UCSD-AML1 (cell line): ENCODE data around the gene ESYT1.

Experiments
- DNase-seq: peaks from one replicate; lab custom pipeline; 2025; ENCODE audit not compliant: unreplicated experiment; lab: John Stamatoyannopoulos, UW

Gene ESYT1

DNA sequence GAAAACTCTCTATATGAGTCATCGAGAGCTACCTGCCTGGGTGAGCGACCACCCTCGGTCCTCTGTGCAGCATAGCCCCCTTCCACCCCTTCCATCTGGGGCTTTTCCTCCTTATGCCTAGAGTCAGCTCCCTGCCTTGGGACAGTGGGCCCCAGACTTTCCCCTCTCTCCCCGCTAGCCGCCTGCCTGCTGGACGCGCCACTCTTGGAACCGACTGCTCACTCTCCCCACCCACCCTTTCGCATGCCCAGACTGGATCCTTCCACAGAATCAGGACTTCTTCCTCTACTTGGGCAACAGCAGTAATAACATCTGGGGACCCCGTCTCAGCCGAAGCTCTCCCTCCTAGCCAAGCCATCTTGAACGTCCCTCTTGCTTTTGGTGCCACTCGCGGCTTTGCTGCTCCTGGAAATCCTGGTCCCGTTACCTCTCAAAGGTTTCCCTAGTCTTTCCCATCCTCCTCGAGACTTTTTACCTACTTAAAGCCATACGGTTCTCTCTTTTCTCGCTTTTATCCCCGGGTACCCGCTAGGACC is 671 bp downstream of the ESYT1 start:
- peak; percentile 55 for DNase-seq

DNA sequence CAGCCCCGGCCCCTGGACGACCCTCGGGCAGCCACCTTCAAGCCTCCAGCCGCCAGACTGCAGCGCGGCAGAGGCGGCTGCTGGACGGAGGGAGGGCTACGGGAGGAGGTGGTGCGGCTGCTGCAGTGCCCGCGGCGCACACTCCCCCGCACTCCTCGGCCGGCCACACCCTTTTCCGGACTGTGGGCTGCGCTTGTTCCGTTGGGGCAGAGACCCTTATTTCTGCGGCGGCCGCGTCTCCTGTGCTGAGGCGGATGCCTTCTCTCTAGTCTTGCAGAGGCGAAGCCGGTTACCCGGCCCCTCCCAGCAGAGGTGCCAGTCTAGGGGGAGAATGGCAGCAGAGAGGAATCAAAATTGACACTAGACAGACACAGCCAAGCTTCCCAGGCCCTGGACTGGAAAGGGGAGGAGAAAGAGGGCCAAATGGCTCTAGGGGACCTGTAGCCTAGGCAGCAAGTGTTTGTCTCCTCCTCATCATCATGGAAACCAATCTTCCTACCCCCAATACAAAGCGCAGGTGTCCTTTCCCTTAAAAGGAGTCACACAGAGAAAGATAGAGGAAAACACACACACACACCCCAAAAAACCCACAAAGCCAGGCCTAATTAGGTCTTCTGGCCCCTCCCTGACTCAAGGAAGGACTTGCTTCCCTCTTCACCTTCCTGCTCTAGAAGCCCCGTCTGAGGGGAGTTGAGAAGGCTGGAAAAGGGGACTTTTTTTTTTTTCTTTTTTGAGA is 1.3 kb downstream of the ESYT1 start:
- DNase-seq = peak; percentile 91

DNA sequence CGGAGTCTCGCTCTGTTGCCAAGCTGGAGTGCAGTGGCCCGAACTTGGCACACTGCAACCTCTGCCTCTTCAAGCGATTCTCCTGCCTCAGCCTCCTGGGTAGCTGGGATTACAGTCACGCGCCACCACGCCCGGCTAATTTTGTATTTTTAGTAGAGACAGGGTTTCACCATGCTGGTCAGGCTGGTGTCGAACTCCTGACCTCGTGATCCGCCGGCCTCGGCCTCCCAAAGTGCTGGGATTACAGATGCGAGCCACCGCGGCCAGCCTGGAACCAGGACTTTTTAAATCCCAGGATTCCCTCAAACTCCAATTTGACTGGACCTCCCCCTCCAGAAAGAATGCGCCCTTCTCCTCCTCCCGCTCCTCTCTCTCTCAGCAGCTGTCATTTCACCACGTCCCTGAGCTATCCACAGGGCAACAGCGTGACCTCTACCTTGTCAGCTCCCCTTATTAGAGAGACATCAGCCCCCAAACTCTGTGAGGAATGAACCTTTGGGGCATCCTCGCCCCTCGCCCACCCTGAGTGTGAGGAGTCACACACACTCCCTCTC is 2.0 kb downstream of the ESYT1 start:
- no peak for DNase-seq

DNA sequence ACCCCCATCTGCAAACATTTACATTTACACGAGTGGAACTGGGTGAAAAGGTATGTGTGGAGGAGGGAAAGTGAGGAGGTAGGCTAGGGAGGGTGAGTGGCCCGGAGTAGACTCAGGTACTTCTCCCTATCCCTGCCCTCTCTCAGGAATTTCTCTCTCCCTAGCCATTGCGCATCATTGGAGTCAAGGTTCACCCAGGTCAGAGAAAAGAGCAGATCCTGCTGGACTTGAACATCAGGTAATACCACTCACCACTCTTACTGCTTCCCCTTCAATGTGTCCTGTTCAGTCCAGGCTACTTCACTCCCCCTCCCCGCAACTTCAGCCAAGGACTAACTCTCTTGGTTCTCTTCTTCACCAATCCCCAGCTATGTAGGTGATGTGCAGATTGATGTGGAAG is 2.8 kb downstream of the ESYT1 start:
- no peak for DNase-seq

DNA sequence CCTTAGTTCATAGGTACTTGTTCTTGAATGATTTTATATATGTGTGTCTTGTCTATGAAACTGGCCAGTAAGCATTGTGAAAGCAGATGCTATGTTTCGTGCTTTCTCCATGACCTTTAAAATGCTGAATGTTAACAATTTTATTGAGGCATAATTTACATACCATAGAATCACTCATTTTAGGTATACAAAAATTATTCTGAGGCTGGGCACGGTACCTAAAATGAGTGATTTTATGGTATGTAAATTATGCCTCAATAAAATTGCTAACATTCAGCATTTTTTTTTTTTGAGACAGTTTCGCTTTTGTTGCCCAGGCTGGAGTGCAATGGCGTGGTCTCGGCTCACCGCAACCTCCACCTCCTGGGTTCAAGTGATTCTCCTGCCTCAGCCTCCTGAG is 6.8 kb downstream of the ESYT1 start:
- DNase-seq = no peak

DNA sequence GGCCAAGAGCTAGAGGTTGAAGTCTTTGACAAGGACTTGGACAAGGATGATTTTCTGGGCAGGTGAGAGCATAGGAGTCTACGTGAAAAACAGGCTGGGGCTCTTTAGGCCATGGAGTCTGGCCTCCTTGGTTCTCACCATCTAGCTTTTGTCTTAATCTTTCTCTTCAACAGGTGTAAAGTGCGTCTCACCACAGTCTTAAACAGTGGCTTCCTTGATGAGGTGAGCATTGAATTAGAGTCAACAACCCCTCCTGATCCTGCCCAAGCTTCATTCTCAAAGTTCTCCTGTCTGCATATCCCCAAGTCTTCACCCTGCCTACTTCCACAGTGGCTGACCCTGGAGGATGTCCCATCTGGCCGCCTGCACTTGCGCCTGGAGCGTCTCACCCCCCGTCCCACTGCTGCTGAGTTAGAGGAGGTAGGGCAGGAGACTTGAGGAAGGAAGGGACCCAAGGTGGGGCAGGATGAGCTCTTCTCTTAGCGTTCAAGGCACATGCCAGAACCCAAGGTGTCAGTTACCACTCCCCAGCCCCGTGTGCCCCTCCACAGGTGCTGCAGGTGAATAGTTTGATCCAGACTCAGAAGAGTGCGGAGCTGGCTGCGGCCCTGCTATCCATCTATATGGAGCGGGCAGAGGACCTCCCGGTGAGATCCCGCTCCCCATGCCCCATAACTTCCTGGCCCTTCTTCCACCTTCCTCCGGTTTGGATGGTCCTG is 9.9 kb downstream of the ESYT1 start:
- no peak for DNase-seq

DNA sequence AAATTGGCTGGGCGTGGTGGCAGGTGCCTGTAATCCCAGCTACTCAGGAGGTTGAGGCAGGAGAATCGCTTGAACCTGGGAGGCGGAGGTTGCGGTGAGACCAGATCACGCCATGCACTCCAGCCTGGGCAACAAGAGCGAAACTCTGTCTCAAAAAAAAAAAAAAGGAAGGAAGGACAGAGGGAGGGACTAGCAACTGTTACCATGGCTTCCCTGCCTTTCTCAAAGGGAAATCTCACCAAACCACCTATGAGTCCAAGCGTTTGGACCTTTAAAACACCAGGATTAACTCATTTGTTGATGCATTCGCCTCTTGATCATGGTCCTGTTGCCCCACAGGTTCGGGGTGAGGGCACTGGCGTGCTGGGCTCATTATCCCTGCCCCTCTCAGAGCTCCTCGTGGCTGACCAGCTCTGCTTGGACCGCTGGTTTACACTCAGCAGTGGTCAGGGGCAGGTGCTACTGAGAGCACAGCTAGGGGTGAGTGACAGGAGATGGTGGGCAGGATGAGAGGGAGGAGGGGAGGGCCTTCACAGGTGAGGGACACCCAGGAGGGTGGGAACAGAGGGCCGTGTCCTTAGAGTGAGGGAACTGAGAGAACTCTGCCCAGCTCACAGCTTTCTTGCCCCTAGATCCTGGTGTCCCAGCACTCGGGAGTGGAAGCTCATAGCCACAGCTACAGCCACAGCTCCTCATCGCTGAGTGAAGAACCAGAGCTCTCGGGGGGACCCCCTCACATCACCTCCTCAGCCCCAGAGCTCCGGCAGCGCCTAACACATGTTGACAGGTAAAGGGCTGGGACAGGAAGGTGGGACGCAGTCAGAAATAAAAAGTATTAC is 14.1 kb downstream of the ESYT1 start:
- DNase-seq = no peak

DNA sequence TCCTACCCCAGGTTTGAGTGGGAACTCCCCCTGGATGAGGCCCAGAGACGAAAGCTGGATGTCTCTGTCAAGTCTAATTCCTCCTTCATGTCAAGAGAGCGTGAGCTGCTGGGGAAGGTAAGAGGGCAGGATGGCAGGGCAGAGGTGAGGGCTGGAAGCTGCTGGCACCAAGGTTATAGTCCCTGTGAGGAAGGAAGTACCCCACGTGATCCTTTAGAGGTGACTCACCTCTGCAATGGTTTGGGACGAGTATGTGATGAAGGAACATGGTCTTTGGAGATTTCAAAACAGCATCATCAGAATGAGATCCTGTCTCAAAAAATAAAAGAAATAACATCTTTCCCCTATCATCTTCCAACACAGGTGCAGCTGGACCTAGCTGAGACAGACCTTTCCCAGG is 15.2 kb downstream of the ESYT1 start:
- DNase-seq = no peak

DNA sequence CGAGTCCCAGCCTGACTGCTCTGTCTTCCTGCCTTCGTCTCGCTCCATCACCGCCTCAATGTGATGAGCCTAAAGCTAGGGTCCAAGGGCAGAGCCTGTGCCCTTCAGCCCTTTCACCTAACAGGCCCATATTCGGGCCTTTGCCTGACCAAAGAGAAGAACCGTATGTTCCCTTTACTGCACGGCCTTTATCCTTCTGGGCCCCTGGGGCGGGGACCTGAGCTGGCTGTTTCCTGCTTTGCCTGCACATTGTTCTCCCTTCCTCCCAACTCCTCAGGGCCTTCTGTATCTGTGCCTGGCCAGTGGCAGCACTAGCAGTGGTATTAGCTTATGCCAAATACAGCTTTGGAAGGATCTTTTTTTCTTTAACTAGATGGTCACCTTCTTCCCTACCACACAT is 15.8 kb downstream of the ESYT1 start:
- DNase-seq = no peak

DNA sequence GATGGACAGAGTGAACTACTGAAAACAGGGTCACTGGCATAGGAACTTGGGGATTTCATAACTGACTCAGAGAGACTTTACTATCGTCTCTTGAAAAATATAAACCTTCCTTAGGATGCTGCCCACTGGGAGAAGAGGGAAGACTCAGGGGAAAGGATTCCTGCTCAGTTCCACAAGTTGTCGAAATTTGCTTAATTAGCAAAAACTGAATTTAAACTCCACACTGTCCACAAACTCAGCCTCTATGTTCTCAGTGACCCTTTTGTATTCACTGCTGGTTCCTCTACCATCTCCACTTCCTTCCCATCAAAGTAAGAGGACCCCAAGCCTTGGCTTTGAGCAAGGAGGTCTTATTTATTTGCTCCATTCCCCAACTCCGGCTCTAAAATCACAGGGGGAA is 17.1 kb downstream of the ESYT1 start:
- DNase-seq = no peak

DNA sequence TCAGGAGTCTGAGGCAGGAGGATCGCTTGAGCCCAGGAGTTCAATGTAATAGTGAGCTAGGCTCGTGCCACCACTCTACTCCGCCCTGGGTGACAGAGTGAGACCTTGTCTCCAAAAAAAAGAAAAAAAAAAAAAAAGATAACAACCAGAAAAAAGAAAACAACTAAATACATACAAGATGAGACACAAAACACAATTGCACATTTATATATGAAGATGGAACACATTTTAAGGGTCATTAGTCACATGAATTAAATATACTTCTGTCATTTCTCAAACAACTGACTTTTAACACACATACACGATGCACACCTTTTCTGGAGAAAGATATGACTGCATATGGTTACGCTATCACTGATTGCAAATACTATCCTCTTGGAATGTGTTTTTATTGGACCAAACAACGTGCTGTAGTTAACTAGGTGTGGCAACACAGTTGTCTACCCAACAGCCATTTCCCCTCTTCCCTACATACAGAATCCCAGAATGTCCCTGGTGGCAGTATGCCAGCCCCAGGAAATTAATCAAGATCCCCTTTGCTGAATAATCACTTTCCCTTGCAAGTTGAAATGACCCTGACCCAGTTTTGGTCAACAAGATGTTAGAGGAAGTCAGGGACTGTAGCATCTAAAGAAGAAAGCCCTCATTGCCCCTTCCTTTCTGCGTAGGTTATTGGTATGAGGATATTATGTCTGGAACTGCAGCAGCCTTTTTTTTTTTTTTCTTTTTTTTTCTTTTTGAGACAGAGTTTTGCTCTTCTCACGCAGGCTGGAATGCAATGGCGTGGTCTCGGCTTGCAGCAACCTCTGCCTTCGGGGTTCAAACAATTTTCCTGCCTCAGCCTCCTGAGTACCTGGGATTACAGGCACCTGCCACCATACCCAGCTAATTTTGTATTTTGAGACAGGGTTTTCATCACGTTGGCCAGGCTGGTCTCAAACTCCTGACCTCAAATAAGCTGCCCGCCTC is 18.7 kb downstream of the ESYT1 start:
- no peak for DNase-seq

DNA sequence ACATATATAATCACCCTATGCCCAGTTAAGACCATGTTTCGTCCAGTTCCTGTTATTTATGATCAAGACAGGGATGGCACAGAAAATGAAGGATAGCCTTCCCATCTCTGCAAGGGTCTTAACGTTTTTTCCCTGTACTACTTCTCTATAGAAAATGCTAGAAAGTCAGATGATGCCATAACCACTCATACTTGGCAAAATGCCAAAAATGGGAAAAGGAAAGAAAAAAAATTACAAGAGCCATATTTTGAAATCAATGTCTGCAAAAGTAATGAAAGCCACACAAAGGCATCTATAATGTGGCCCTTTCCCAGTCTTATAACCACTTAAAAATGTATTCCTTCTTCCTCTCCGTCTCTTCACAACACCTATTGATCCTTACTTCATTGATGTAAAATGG is 22.5 kb downstream of the ESYT1 start:
- DNase-seq = no peak

DNA sequence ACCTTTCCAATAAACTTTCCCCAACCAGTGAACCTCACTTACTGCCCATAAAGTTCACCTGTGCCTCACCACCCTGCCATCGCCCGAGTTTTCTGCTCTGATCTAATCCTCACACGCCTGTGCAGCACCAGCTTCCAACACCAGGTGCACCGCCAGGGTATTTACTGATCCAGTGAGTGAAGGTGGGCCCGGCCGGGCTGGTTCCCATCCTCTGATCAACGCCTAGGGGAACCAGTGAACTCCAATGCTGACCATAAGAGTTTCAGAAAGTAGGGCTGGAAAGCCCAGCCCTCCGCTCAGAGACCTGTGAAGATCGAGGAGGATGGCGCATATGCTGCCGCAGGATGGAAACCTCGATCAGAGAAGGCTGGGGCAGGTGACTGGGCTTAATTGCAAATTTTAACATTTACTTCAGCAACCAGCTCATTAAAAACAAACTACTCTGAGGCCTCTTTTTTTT is 23.6 kb downstream of the ESYT1 start:
- DNase-seq = peak; percentile 62

DNA sequence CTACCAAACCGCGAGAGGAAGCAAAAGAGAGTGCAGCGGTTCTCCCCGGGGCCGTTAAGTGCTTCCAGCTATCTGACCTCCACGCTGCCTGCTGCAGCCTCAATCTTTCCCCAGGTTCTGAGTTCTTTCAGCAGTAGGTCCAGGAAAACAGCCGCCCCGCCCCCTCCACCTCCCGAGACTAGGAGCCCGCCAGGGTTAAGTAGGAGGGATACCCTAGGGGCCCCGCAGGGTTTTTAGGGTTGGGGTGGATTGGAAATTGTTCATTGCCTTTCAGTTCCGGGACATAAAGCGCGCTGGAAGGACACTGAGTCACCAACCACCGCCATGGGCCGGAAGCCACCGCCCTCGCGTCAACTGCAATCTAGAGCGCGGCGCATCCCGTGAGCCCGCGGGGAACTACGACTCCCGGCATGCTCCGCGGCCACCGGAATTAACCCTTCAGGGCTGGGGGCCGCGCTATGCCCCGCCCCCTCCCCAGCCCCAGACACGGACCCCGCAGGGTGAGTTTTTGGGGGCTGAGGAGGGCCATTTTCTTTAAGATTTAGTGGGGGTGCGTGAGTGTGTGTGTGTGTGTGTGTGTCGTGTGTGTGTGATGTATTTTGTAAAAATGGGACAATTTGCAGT is 24.2 kb downstream of the ESYT1 start, which contains the start of gene MYL6B:
Gene MYL6B (plus strand): TSS at position 456 of the 624 bp plus-strand sequence. CDS start 1,332 bp downstream, outside the sequence.
- peak; percentile 93 for DNase-seq

DNA sequence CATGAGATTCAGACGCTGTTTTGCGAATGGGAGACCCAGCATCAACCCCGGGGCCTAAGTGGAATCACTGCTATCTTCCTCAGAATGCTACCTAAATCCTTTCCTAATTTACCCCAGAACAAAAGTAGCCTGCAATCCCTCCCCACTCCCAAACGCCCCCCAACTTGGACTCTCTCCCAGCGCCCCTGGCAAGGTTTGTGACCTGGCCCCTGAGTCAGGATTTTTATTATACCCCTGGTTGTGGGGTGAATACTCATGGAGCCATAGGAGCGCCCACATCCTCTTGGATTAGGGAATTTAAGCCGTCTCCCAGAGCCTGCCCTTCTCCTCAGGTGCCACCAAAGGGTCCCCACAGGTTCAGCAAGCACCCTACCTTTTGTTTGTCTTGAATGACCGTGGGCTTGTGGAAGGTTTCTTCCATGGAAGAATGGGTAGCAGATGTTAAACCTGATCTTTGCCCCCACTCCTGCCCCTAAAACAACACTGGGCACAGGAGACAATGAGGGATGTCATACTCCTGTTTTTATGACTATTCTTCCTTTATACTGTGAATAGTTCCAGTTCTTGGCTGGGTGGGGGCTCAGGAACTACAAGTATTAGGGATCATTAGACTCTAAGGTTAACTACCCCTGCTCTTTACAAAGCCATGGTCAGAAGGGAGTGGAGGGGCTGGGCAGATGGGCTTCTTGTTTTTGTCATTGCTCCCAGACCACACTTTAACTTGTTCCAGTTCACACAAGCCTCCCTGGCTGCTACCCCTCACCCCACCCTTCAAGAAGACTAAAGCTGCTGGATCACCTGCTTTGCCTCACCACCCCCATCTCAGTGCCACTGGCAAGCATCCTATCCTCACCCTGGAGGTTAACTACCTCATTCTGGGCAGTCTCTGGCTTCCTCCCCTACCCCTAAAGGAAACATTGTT is 24.9 kb downstream of the ESYT1 start:
- no peak for DNase-seq

DNA sequence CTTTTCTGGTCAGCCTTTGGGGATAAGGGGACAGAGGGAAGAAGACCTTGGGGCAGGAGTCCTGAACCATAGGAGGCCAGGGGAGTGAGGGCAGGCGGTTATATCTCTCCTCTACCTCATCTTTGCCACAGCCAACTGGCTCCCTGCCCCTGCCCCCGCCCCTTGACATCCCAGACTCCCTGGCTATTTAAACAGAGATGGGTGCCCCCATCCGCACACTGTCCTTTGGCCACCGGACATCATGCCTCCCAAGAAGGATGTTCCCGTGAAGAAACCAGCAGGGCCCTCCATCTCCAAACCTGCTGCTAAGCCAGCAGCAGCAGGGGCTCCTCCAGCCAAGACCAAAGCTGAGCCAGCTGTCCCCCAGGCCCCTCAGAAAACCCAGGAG is 25.6 kb downstream of the ESYT1 start:
- DNase-seq = no peak

DNA sequence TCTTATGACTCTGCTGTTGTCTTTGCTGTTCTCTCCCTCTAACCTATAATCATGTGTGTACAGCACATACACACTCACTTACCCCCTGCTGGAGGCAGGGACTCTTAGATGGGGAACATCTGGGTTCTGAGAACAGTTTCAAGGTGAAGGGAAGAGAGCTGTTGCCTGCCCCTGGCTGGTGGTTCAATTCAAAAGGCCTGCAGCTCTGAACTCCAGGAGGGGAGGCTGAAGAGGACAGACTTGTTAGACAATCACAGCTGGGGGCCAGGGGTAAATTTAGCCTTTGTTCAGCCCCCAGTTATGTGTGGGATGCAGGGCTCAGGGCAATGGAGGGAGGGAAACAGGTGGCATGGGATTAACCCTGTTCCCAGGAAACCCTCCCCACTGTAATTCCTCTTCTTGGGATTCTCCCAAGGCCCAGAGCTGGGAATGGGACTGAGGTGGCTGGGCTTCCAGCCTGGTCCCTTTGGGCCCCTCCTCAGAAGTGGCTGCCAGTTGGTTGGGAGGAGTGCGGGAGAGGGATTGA is 26.2 kb downstream of the ESYT1 start:
- DNase-seq = no peak

DNA sequence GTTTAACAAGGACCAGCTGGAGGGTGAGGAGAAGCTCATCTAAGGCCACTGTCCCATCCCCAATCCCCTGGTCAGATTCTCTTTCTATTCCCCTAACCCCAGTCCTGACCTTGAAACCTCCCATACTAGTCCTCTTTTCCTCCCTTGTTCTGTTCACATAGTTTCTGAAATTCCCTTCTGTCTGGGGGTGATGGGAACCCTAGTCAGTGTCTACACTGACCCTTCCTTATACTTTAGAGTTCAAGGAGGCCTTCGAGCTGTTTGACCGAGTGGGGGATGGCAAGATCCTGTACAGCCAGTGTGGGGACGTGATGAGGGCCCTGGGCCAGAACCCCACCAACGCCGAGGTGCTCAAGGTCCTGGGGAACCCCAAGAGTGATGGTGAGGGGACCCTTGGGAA is 26.8 kb downstream of the ESYT1 start:
- DNase-seq = no peak
